Fibroblast of upper back skin (primary cell): ENCODE results near the gene GRK6.
"Not testable (repeated sequence)": the region's sequence is repeated elsewhere in the genome, so short reads cannot be mapped to it uniquely, and the experiment has no call there.

Source experiments
- DNase-seq: peaks from one replicate; pipeline ENCODE4 v3.0.0-alpha.2; 2013

Gene GRK6

GRCh38 chr5:177399997-177400868, 26.2 kb upstream of the GRK6 start, which contains the start of gene PFN3:
Gene PFN3, minus strand, starts transcription at chr5:177400661. Its CDS starts 85 bp downstream, at chr5:177400576.
- DNase-seq = peak; percentile 33

- peak; percentile 44 for DNase-seq
Observed at GRCh38 chr5:177402271-177403043, 24.0 kb upstream of the GRK6 start.

DNA sequence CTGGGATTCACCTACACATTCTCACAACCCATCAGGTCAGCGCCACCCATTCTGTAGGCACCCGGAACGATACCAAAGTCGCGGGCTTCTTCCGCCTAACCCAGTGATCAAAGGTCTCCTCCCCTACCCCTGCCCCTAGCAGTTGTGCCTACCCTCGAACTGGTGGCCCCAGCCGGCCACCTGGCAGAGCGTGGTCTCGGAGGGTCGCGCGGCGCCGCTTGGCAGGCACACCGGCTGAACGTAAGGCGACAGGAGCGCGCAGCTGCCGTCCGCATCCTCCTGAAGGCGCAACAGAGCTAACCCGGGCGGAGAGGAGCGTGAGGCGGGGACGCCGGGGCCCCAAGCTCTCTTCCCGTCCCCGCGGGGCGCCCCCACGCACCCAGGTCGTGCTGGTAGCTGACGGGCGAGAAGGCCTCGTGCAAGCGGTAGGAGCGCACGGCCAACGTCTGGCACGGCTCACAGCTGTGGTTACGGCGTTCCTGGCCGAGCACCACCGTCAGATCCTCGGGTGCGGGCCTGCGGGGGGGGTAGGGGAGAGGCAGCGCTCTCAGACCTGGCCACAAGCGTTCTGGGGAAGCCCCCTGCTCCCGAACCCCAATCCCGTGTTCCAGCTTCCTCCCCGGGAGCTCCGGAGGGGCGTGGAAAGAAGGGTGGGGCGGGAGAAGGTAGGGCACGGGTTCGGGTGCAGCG, 23.2 kb upstream of the GRK6 start:
- no peak for DNase-seq

DNA sequence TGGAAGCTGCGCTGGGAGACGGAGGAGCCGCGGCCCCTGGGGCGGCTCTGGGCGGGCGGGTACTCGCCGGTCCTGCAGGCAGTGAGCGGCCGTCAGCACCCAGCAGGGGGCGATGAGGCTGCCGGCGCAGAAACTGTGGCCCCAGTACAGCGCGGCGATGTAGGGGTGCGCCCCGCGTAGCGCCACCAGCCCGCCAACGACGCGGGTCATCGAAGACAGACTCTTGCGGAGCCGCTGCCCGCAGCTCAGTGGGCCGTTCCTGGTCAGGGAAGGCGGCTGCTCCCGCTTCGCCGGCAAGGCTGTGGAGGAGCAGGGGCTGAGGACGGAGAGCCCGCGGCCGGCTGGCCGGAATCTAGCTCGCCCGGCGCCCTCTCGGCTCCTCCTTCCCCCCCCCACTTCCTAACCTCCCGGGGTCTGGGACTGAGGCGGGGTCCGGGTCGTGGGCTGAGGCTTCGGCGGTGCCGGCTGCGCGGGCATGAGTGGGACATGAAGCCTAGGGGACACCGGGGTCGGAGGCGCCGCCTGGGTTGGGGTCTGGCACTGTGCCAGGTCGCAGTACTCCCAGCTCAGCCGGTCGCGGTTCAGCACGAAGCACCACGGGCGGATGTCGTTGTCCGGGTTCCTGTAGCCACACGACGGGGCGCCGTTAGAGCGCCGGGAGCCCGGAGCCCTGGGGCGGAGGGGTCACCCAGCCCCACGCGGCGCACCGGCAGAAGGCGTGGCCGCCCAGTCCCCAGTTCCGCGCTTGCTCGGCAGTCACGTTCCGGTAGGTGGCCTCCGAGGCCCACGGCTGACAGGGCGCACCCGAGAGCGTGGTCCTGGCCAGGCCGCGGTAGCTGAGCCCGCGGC, 22.5 kb upstream of the GRK6 start:
- peak; percentile 71 for DNase-seq

GRCh38 chr5:177404641-177405179, 21.8 kb upstream of the GRK6 start:
- DNase-seq = no peak

DNA sequence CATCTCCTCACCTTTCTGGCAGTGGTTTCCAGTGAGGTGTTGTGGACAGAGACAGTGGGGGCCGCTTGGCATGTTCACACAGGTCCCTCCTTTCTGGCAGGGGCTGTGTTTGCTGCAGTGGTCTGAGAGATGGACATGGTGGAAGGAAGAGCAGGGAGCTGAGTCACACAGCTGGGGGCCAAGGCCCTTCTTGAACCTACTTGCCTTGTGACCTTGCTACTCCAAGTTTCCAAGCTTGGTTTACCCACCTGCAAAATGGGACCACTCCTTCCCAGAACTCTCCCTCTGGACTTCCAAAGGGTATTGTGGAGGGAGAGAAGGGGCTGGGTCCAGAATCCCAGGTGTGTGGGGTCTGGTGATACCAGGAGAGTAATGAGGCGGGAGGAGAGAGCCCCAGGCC, 21.2 kb upstream of the GRK6 start:
- DNase-seq = no peak

DNA sequence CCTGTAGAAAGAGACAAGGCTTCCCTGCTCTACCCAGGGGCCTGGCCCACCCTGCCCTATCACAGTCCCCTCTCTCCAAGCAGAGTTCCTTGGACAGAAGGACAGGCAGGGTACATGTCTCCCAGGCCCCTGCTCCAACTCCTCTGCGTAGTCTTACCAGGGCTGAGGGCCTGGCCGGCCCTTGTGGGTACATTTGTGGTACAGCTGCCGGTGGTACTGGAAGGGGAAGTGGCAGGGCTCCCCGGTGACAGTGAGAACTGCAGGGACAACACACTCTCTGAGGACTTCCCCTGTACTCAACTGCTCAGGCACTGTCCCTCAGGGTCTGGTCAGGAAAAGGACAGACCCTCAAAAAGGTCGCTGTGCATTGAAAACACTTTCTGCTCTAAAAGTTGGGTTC, 20.7 kb upstream of the GRK6 start:
- no peak for DNase-seq

- no peak for DNase-seq
Observed at GRCh38 chr5:177409043-177409801, 17.3 kb upstream of the GRK6 start, which contains the start of gene F12. Gene F12, minus strand, starts transcription at chr5:177409564. Its CDS starts 37 bp downstream, at chr5:177409527.

- DNase-seq = no peak
Observed at GRCh38 chr5:177410575-177410974, 15.9 kb upstream of the GRK6 start.

- no peak for DNase-seq
Observed at GRCh38 chr5:177412603-177413233, 13.8 kb upstream of the GRK6 start.

- DNase-seq = no peak
Observed at GRCh38 chr5:177414481-177414880, 12.0 kb upstream of the GRK6 start.

DNA sequence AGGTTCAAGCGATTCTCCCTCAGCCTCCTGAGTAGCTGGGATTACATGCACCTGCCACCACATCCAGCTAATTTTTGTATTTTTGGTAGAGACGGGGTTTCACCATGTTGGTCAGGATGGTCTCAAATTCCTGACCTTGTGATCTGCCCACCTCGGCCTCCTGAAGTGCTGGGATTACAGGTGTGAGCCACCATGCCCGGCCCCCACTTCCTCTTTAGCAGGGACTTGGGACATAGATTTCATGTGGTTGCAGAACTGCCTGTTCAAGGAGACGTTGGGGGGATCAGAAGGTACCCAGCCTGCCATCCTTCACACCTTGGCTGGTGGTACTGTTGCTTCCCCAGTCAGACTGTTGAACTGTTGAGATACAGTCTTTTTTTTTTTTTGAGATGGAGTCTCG, 9.4 kb upstream of the GRK6 start:
- DNase-seq = not testable (repeated sequence)

GRCh38 chr5:177419046-177419445, 7.4 kb upstream of the GRK6 start:
- DNase-seq = peak; percentile 77

GRCh38 chr5:177420472-177420871, 6.0 kb upstream of the GRK6 start:
- DNase-seq = not testable (repeated sequence)

DNA sequence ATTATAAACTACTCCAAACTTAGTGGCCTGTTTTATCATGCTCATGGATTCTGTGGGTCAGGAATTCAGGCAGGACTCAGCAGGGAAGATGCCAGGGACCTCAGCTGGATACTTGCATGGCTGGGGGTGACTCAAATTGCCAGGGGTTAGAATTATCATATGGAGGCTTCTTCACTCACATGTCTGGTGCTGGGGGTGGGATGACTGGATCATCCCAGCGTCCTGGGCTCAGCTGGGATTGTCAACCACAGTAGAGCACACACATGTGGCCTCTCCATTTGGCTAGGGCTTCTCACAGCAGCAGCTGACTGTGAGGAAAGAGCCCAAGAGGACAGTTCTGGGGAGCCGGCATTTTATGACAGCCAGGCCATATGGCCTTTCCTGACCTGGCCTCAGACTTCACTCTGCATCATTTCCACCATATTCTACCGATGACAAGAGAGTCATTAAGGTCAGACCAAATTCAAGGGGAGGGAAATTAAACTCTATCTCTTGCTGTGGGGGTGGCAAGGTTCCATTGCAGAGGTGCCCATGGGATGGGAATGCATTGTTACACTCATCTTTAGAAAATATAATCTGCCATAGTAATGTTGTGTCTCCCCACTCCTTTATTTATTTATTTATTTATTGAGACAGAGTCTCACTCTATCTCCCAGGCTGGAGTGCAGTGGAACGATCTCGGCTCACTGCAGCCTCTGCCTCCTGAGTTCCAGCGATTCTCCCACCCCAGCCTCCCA, 5.2 kb upstream of the GRK6 start:
- no peak for DNase-seq

DNA sequence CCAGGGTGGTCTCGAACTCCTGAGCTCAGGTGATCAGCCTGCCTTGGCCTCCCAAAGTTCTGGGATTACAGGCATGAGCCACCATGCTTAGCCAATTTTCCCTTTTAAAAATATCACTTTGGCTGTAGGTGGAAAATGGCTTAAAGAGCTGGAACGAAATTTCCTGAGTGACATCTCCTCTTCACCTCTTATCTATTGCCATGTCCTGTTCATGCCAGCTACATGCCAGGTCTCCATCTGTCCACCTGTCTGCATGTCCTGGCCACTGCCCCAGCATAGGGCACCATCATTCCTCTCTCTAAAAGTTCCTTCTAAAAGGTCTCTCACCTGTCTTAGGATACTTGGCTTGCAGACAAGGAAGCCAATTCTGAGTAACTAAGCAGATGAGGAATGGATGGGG, 2.8 kb upstream of the GRK6 start:
- DNase-seq = no peak

- DNase-seq = no peak
Observed at GRCh38 chr5:177425196-177425800, 1.2 kb upstream of the GRK6 start.

GRCh38 chr5:177425801-177426565, 493 bp upstream of the GRK6 start:
- DNase-seq = peak; percentile 100
